AG04449 (cell line): ENCODE measurements around the gene NXPH1.

Experiments
- CTCF ChIA-PET: fragments of 350-600 bp; formaldehyde crosslinking; extraction: SDS; loops from one replicate; lab custom pipeline; 2021; ENCODE audit warnings: antibody characterized with exemption; lab: Yijun Ruan, JAX
- POLR2A ChIA-PET: fragments of 400-600, 350-600 bp; formaldehyde crosslinking; extraction: SDS; loops from one replicate; lab custom pipeline; 2020; ENCODE audit warnings: antibody characterized with exemption, inconsistent platforms; lab: Yijun Ruan, JAX
- DNase-seq: peaks from one replicate; pipeline ENCODE4 v3.0.0-alpha.2; 2010; ENCODE audit warnings: low read depth, low spot score
- H3K4me3 ChIP-seq: 2 replicates; pipeline ENCODE4 v1.5.1; 2011; ENCODE audit warnings: low read depth, mild to moderate bottlenecking, control low read depth, low read length
- CTCF ChIP-seq: IDR thresholded peaks from one replicate; pipeline ENCODE4 v1.5.1; 2011; ENCODE audit warnings: mild to moderate bottlenecking, moderate library complexity, low read length, control low read depth, inconsistent platforms; ENCODE audit not compliant: insufficient read depth; ENCODE audit errors: missing control alignments

NXPH1 gene

GRCh38 chr7:8620169-8620568 lies 186.8 kb downstream of the NXPH1 start:
- POLR2A ChIA-PET = no interaction called here
- no peak overlapping the region for H3K4me3 ChIP-seq
- CTCF ChIA-PET = no interaction called here
- no peak for DNase-seq
- TF ChIP-seq CTCF = no peak

- DNase-seq = no peak
- H3K4me3 ChIP-seq = no peak overlapping the region
- TF ChIP-seq CTCF = no peak
- ChIA-PET CTCF (no interaction called here), POLR2A (no interaction called here)
Observed at GRCh38 chr7:8625612-8626011, 192.2 kb downstream of the NXPH1 start.

- no peak for DNase-seq
- TF ChIP-seq CTCF = no peak
- H3K4me3 ChIP-seq = no peak overlapping the region
- ChIA-PET POLR2A (no interaction called here), CTCF (no interaction called here)
Observed at GRCh38 chr7:8627325-8627724, 193.9 kb downstream of the NXPH1 start.

GRCh38 chr7:8628656-8629055 lies 195.2 kb downstream of the NXPH1 start:
- DNase-seq = no peak
- POLR2A ChIA-PET = no interaction called here
- TF ChIP-seq CTCF = no peak
- H3K4me3 ChIP-seq = no peak overlapping the region
- CTCF ChIA-PET = no interaction called here

GRCh38 chr7:8629504-8629903 lies 196.1 kb downstream of the NXPH1 start:
- TF ChIP-seq CTCF = no peak
- no peak for DNase-seq
- H3K4me3 ChIP-seq = no peak overlapping the region
- POLR2A ChIA-PET = no interaction called here
- CTCF ChIA-PET = no interaction called here

- CTCF ChIA-PET = no interaction called here
- TF ChIP-seq CTCF = no peak
Observed at GRCh38 chr7:8637322-8637721, 203.9 kb downstream of the NXPH1 start.

GRCh38 chr7:8638076-8638475 lies 204.7 kb downstream of the NXPH1 start:
- POLR2A ChIA-PET = no interaction called here
- no peak for DNase-seq
- no peak for TF ChIP-seq CTCF
- no peak overlapping the region for H3K4me3 ChIP-seq
- CTCF ChIA-PET = no interaction called here

More at GRCh38 chr7:8637322-8637721, 203.9 kb downstream of the NXPH1 start:
- POLR2A ChIA-PET = no interaction called here
- no peak for DNase-seq
- no peak overlapping the region for H3K4me3 ChIP-seq
